Cardiac muscle cell (in vitro differentiated cells and primary cell): Measurements from ENCODE around the gene EML3. TPM values are rescaled to one million over a fixed set of nuclear protein-coding genes. Genes with fewer than 3 reads are reported as not detected.
A peak's percentile ranks its signal among the peaks of the same experiment; 100 is the strongest.
"Not testable (repeated sequence)": the region's sequence is repeated elsewhere in the genome, so short reads cannot be mapped to it uniquely, and the experiment has no call there.

Experiments
- DNase-seq, 2 donors: peaks; one replicate each; pipeline versions ENCODE4 v3.0.0 to v3.0.0-alpha.2; 2010 to 2017; ENCODE audit warnings: low read depth in 1 of 2, low spot score in 1 of 2
- H3K27ac ChIP-seq: fragments of 200-600 bp; sonication (generic); 2 replicates; pipeline ENCODE4 v1.5.1; 2016
- H3K27me3 ChIP-seq: fragments of 200-600 bp; sonication (generic); 2 replicates; pipeline ENCODE4 v1.6.0; 2016; ENCODE audit warnings: control low read depth
- H3K36me3 ChIP-seq: fragments of 200-600 bp; sonication (generic); 2 replicates; pipeline ENCODE4 v1.5.1; 2016; ENCODE audit warnings: control low read depth
- H3K4me1 ChIP-seq: fragments of 200-600 bp; sonication (generic); 2 replicates; pipeline ENCODE4 v1.8.1; 2017; ENCODE audit warnings: low read depth, mild to moderate bottlenecking, mixed run types
- H3K4me3 ChIP-seq: fragments of 200-600 bp; sonication (generic); 2 replicates; pipeline ENCODE4 v1.5.1; 2016; ENCODE audit warnings: mild to moderate bottlenecking
- H3K9me3 ChIP-seq: fragments of 200-600 bp; sonication (generic); 2 replicates; pipeline ENCODE4 v1.5.1; 2017; ENCODE audit warnings: low read depth, mild to moderate bottlenecking, control low read depth
- polyA plus RNA-seq: library from polyadenylated mRNA; unstranded; fragments of >200 nt; fragmentation: Nextera tagmentation; extraction: Ambion mirVana; gene quantifications from 2 replicates; pipeline ENCODE4 v1.2.1, GENCODE V29; 2016
- total RNA-seq: library from RNA; depleted of rRNA; stranded (reverse); fragments of >200 nt; gene quantifications from 2 replicates; pipeline ENCODE4 v1.2.3, GENCODE V29; 2016
- TF ChIP-seq, protein P1 (sequence below): IDR thresholded peaks from 2 replicates; pipeline ENCODE4 v1.5.1; 2012; ENCODE audit warnings: low read depth, mild to moderate bottlenecking, low read length

The EML3 gene
- total and polyA plus RNA-seq, 2 experiments from 2014 or later, result 32.0 to 42.8 TPM

DNA sequence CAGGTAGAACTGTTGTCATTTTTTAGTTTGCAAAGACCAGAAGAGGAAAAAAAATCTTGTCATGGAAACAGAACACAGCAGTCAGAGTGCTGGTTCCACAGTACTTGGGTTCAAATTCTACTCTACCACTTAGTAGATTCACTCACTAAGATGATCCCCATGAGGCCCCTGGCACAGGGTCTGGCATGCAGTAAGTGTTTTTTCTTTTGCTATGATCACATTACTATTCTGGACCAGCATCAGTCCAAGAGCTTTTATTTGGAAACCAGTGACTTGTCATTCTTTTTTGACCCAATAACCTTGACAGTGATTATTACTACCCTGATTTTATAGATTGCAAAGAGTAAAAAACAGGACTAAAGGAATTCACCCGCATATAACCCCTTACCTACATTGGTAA, 43.0 kb downstream of the EML3 start:
- DNase-seq, result no peak
- Histone ChIP-seq H3K9me3 (no peaks in the 10 kb centered on the region), H3K4me3 (no peak overlapping the region), H3K36me3 (peaks cover 68% of the 10 kb centered on the region), H3K27me3 (no peaks in the 10 kb centered on the region), H3K27ac (no peak overlapping the region), H3K4me1 (peaks cover 6% of the 10 kb centered on the region)
- TF ChIP-seq, protein P1, sequence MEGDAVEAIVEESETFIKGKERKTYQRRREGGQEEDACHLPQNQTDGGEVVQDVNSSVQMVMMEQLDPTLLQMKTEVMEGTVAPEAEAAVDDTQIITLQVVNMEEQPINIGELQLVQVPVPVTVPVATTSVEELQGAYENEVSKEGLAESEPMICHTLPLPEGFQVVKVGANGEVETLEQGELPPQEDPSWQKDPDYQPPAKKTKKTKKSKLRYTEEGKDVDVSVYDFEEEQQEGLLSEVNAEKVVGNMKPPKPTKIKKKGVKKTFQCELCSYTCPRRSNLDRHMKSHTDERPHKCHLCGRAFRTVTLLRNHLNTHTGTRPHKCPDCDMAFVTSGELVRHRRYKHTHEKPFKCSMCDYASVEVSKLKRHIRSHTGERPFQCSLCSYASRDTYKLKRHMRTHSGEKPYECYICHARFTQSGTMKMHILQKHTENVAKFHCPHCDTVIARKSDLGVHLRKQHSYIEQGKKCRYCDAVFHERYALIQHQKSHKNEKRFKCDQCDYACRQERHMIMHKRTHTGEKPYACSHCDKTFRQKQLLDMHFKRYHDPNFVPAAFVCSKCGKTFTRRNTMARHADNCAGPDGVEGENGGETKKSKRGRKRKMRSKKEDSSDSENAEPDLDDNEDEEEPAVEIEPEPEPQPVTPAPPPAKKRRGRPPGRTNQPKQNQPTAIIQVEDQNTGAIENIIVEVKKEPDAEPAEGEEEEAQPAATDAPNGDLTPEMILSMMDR, result no peak

DNA sequence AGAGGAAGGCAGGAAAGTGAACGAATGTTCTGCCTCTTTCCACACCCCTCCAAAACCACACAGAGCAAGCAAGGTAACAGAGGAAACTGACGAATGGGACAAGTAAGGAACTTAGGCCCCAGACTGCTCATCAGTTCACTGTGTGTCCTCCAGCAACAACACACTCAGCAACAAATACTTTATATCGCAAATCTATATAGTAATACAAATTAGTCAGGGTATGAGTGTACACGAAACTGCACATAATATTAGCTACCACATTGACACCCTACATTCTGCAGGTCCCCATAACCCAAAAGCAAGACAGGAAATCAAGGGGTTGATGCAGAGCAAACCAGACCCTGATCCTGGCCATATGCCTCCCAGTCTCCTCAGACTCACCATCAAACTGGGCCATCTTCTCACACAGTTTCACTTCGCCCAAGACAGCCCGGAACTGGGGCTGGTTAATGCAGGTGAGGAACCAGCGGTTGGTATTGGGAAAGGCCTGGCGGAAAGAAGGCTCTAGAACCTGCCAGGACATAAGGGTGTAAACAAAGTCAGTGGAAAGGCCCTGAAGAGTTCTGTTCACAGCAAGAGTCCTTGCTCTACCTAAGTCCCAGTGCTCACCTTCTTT, 45.4 kb downstream of the EML3 start:
- H3K36me3 ChIP-seq, result peaks cover 82% of the 10 kb centered on the region
- H3K9me3 ChIP-seq, result no peaks in the 10 kb centered on the region
- TF ChIP-seq, protein P1, result no peak
- DNase-seq, result no peak
- H3K27me3 ChIP-seq, result no peaks in the 10 kb centered on the region
- no peak overlapping the region for H3K27ac ChIP-seq
- H3K4me1 ChIP-seq, result peaks cover 2% of the 10 kb centered on the region
- H3K4me3 ChIP-seq, result no peak overlapping the region

DNA sequence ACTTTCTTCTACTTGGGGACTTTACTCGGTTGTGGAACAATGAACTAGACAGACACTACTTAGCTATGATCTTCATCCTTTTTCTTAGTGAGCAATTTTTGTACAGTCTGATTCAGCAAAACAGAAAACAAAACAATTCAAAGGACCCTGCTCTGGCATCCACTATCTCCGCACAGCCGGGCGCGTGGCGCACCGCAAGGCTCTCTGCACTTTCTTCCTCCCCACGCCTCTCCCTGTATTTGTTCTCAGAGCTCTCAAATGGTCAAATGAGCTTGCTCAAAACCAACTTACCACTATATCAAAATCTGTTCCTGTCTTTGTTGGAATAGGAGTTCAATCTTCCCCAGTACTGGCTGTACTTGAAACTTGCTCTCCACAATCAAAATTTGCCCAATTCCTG, 46.3 kb downstream of the EML3 start:
- H3K9me3 ChIP-seq, result no peaks in the 10 kb centered on the region
- no peaks in the 10 kb centered on the region for H3K27me3 ChIP-seq
- no peak overlapping the region for H3K4me3 ChIP-seq
- no peak overlapping the region for H3K27ac ChIP-seq
- TF ChIP-seq, protein P1, result no peak
- H3K4me1 ChIP-seq, result peaks cover 8% of the 10 kb centered on the region
- peaks cover 76% of the 10 kb centered on the region for H3K36me3 ChIP-seq
- no peak for DNase-seq

DNA sequence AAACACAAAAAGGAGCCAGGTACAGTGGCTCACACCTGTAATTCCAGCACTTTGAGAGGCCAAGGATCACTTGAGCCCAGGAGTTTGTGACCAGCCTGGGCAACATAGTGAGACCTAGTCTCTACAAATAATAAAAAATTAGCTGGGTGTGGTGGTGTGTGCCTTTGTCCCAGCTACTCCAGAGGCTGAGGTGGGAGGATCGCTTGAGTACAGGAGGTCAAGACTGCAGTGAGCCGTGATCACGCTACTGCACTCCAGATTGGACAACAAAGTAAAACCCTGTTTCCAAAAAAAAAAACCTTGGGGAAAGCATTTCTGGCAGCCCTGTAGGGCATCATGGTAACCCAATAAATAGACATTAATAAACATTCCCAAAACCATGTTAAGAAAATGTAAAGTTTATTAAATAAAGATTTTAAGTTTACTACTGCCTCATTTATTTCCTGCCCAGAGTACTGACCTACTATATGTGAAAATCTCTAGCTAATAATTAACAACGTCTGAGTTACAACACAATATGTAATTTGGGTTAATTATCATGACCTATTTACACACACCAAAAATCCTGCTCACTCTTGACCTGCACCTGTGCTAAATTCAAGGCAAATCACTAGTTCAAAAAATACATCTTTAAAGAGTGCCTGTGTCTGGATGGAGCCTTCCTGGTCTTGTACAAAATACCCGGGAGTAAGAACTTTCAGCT, 47.3 kb downstream of the EML3 start:
- Histone ChIP-seq H3K4me1 (peaks cover 9% of the 10 kb centered on the region), H3K27me3 (no peaks in the 10 kb centered on the region), H3K4me3 (no peak overlapping the region), H3K27ac (peak overlapping the region; percentile 18), H3K9me3 (no peaks in the 10 kb centered on the region), H3K36me3 (peaks cover 67% of the 10 kb centered on the region)
- no peak for DNase-seq
- TF ChIP-seq, protein P1, result no peak

DNA sequence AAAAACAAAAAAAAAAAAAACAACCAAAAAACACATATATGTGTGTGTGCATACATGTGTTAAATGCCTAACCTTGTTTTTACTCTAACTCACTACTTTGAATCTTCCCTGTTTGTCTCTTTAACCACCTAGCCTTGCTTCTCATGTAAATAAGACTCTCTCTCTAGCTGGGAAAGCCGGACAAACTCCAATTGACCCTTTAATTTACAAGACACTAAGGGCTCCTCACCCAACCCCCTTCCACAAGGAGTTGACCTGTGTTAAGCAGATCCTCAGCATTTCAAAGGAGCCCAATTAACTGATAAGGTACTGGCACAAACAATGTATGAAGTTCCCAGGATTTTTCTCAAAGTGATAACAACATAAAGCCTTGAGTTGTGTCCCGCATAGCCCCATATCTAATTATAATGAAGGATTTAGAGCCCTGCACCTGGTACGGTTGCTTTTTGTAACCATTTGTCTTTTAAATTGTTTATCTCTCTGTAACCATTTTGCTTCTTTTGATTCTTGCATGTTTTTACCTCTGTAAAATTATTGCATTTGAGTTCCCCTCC, 50.8 kb downstream of the EML3 start:
- not testable (repeated sequence) for H3K9me3 ChIP-seq, H3K4me3 ChIP-seq, H3K27me3 ChIP-seq, DNase-seq
- Histone ChIP-seq H3K36me3 (peaks cover 48% of the 10 kb centered on the region), H3K4me1 (peaks cover 11% of the 10 kb centered on the region), H3K27ac (peak overlapping the region; percentile 98)

DNA sequence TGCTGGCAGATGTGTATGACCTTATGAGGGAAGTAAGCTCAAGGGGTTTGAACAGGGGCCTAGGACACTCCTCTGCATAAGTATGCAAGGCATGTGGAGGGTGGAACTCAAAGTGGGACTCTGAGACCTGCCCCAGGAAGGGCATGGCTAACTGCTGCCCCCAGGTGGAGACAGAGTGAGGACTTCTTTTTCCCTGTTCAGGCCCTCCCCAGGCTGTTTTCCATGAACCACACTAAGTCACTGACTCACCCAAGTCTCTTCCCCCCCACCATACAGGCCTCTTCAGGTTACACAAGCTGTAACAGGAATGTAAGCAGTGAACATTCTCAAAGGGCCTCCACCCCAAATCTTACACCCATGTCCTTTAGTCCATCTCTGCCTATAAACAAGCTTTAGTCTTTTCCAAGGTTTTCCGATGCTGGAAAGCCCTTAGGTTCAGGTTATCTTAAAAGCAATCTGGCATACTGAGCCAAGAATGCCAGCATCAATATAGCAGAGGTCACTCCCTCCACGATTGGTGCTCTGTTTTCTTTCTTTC, 51.9 kb downstream of the EML3 start:
- Histone ChIP-seq H3K27ac (peak overlapping the region; percentile 98), H3K4me3 (no peak overlapping the region), H3K4me1 (peaks cover 16% of the 10 kb centered on the region), H3K9me3 (no peaks in the 10 kb centered on the region), H3K27me3 (no peaks in the 10 kb centered on the region), H3K36me3 (peaks cover 36% of the 10 kb centered on the region)
- TF ChIP-seq, protein P1, result peak; percentile 92
- peak; percentile 95 to 98 for DNase-seq

DNA sequence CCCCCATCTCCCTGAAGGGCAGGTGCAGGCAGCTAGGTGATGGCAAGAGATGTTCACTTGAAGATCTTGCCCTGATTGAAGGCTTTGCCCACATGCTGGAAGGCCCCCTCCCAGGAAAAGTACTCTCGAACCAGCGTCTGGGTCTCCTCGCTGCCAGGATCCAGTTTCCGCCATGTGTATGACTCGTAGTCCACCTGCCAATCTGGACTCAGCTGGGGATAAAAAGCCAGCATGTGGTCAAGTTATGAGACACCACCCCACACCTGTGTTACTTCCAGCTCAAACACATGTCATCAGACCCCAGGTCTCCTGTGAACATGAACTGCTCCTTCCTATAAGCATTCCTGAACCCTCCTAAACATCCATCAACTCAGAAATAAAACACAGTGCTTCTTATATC, 52.9 kb downstream of the EML3 start:
- H3K27ac ChIP-seq, result peak overlapping the region; percentile 98
- not testable (repeated sequence) for H3K9me3 ChIP-seq, H3K27me3 ChIP-seq, DNase-seq, H3K4me3 ChIP-seq
- H3K36me3 ChIP-seq, result peaks cover 30% of the 10 kb centered on the region
- H3K4me1 ChIP-seq, result peaks cover 18% of the 10 kb centered on the region
